K562 (cell line): ENCODE measurements around the gene ROR2. TPM values are rescaled to one million over a fixed set of nuclear protein-coding genes. Genes with fewer than 3 reads are reported as not detected.

Source experiments
- BHLHE40 ChIP-seq: IDR thresholded peaks from 2 replicates; pipeline ENCODE4 v1.6.1; 2011; ENCODE audit warnings: low read length, improper control_type of control experiment
- CBX2 ChIP-seq: fragments of 200-600 bp; sonication (generic); IDR thresholded peaks from one replicate; pipeline ENCODE4 v1.6.1; 2012; ENCODE audit warnings: mild to moderate bottlenecking, low read length, inconsistent platforms; ENCODE audit not compliant: insufficient read depth, poor library complexity, severe bottlenecking
- CSDE1 ChIP-seq, 2 experiments: fragments of 450-650 bp; IDR thresholded peaks; 2 replicates each; pipeline ENCODE4 v1.6.1; 2016; ENCODE audit warnings: mild to moderate bottlenecking in 1 of 2
- CTBP1 ChIP-seq: fragments of 450-650 bp; IDR thresholded peaks from 2 replicates; pipeline ENCODE4 v1.6.1; 2016; ENCODE audit warnings: borderline replicate concordance
- CUX1 ChIP-seq: fragments of 200-800 bp; sonication (Bioruptor generic); IDR thresholded peaks from 2 replicates; pipeline ENCODE4 v1.6.1; 2016; ENCODE audit warnings: missing genetic modification characterization, missing compliant biosample characterization
- DIDO1 ChIP-seq: fragments of 450-650 bp; IDR thresholded peaks from 2 replicates; pipeline ENCODE4 v1.6.1; 2016; ENCODE audit warnings: low read depth, missing biosample characterization, missing genetic modification characterization
- DMBX1 ChIP-seq: fragments of 250-450 bp; sonication (Bioruptor Pico); IDR thresholded peaks from 2 replicates; pipeline ENCODE4 v1.8.0; 2022; ENCODE audit warnings: inconsistent platforms, mild to moderate bottlenecking, moderate library complexity, borderline replicate concordance
- FOXO4 ChIP-seq: fragments of 450-650 bp; formaldehyde crosslinking; IDR thresholded peaks from 2 replicates; pipeline ENCODE4 v1.4.0; 2020; ENCODE audit warnings: mild to moderate bottlenecking, moderate library complexity
- JUND ChIP-seq, 2 experiments: IDR thresholded peaks; 2 replicates in 1 of 2; 3 replicates in 1 of 2; pipeline ENCODE4 v1.6.1; 2011; ENCODE audit warnings: borderline replicate concordance in 2 of 2, low read depth in 2 of 2, low read length in 2 of 2, improper control_type of control experiment in 1 of 2, missing biosample characterization in 1 of 2, missing genetic modification characterization in 1 of 2, missing genetic modification reagents in 1 of 2
- MNT ChIP-seq, 2 experiments: fragments of 450-650 bp; conservative IDR thresholded peaks; 2 replicates each; pipeline ENCODE4 v1.6.1; 2017; ENCODE audit warnings: mild to moderate bottlenecking in 2 of 2, moderate library complexity in 2 of 2
- POU5F1 ChIP-seq: fragments of 150-350 bp; IDR thresholded peaks from 2 replicates; pipeline ENCODE4 v1.6.1; 2014; ENCODE audit warnings: borderline replicate concordance, low read length, low read depth, mild to moderate bottlenecking; ENCODE audit not compliant: partially characterized antibody
- RBM34 ChIP-seq: fragments of 200-400 bp; formaldehyde crosslinking; IDR thresholded peaks from 2 replicates; pipeline ENCODE4 v1.6.1; 2018; ENCODE audit warnings: low read length, borderline replicate concordance; ENCODE audit not compliant: insufficient read depth
- SP1 ChIP-seq: sonication (generic); formaldehyde crosslinking; IDR thresholded peaks from 2 replicates; pipeline ENCODE4 v1.8.1; 2022; ENCODE audit warnings: mild to moderate bottlenecking, missing genetic modification reagents
- TAL1 ChIP-seq: fragments of 450-650 bp; IDR thresholded peaks from 2 replicates; pipeline ENCODE4 v1.6.1; 2016; ENCODE audit warnings: mild to moderate bottlenecking
- YY1 ChIP-seq, 3 experiments: IDR thresholded peaks; 2 replicates each; pipeline ENCODE4 v1.6.1; 2011; ENCODE audit warnings: low read length in 2 of 3, mild to moderate bottlenecking in 2 of 3, moderate library complexity in 2 of 3, borderline replicate concordance in 1 of 3, control low read depth in 1 of 3, low read depth in 1 of 3; ENCODE audit not compliant: insufficient read depth in 3 of 3, insufficient replicate concordance in 2 of 3, control insufficient read depth in 1 of 3, insufficient read length in 1 of 3; ENCODE audit errors: extremely low read depth in 1 of 3
- ZSCAN29 ChIP-seq: fragments of 450-650 bp; IDR thresholded peaks from 2 replicates; pipeline ENCODE4 v1.6.1; 2017
- polyA plus RNA-seq, 8 experiments: library from polyadenylated mRNA; depleted of rRNA in 4 of 8; stranded (reverse) in 5 of 8; unstranded in 3 of 8; fragments of >200 nt; fragmentation: Nextera tagmentation in 2 of 8; fragmentation: Illumina TruSeq in 1 of 8; extraction: Ambion mirVana in 2 of 8; extraction: Trizol in 1 of 8; gene quantifications; 2 replicates each; pipeline versions ENCODE4 v1.2.1 to v1.2.3, GENCODE V29; 2011 to 2014; ENCODE audit warnings: inconsistent platforms in 1 of 8, missing spikeins in 1 of 8
- total RNA-seq, 7 experiments: library from RNA; depleted of rRNA in 6 of 7; stranded (reverse); fragments of >200 nt in 6 of 7; fragmentation: Illumina TruSeq in 2 of 7; extraction: Trizol in 2 of 7; gene quantifications; 2 replicates each; pipeline versions ENCODE4 v1.2.1 to v1.2.3, GENCODE V29; 2011 to 2021; ENCODE audit warnings: low replicate concordance in 1 of 7

Gene ROR2
- total and polyA plus RNA-seq, 9 of the 15 experiments (the other 6 are each of a cell fraction or from before 2014, with no cell fraction given): 5.6 to 33.8 (median 15.3) TPM

- peak; percentile 35 for TF ChIP-seq JUND (IDR thresholded peaks at IDR 0.05; ENCODE audit: borderline replicate concordance, low read depth, low read length)
- peak; percentile 69; the same call in 1 of the 3 replicates for TF ChIP-seq JUND (tag; IDR thresholded peaks at IDR 0.05; ENCODE audit: borderline replicate concordance, low read depth, low read length)
- TF ChIP-seq CTBP1: peak; percentile 69
- TF ChIP-seq CBX2: no peak
- TF ChIP-seq BHLHE40: peak; percentile 16; the same call in 1 of the 2 replicates
- no peak for TF ChIP-seq FOXO4 (CRISPR knock-in tag)
- no peak for TF ChIP-seq CSDE1 (IDR thresholded peaks at IDR 0.05)
- TF ChIP-seq MNT (conservative IDR thresholded peaks at IDR 0.05): no peak
- TF ChIP-seq ZSCAN29: 0 out of 2 replicates have a peak, but pooled peaks have one; percentile 14
- TF ChIP-seq DMBX1 (CRISPR knock-in tag): no peak
- no peak for TF ChIP-seq POU5F1
- 0 out of 2 replicates have a peak, but pooled peaks have one; percentile 8 for TF ChIP-seq CUX1 (CRISPR knock-in tag)
- TF ChIP-seq YY1 (IDR thresholded peaks at IDR 0.05; ENCODE audit: borderline replicate concordance in 1 of 3, control insufficient read depth in 1 of 3, extremely low read depth in 1 of 3, insufficient read depth in 3 of 3, insufficient read length in 1 of 3, insufficient replicate concordance in 2 of 3, low read depth in 1 of 3, low read length in 2 of 3): peak in 1 of 3 experiments; percentile 60
- TF ChIP-seq SP1 (CRISPR knock-in tag): no peak
- TF ChIP-seq RBM34: no peak
- no peak for TF ChIP-seq DIDO1 (tag)
- 0 out of 2 replicates have a peak, but pooled peaks have one; percentile 2 for TF ChIP-seq TAL1
These were observed 42.3 kb downstream of the ROR2 start (continued) for GRCh38 chr9:91907484-91908292.
